Adrenal gland (tissue), 5 donors: Measurements from ENCODE around the gene GRID1.

Experiments
- POLR2A ChIP-seq, 2 donors: fragments of 450-650 bp; IDR thresholded peaks; one replicate each; pipeline ENCODE4 v1.6.1; 2017; ENCODE audit warnings: antibody characterized with exemption in 2 of 2, mild to moderate bottlenecking in 2 of 2, moderate library complexity in 1 of 2
- TF ChIP-seq, protein P1 (sequence below), 6 experiments: fragments of 450-650 bp in 4 of 6; fragments of 200-600 bp in 2 of 6; sonication (generic) in 1 of 6; IDR thresholded peaks; 1 replicate in 5 of 6; 2 replicates in 1 of 6; pipeline versions ENCODE4 v1.5.1 to v1.8.0; 2016 to 2021; ENCODE audit warnings: antibody characterized with exemption in 6 of 6, mild to moderate bottlenecking in 2 of 6, moderate library complexity in 1 of 6
- donor health status: DM: no; HTN: no; CAD: no.

DNA sequence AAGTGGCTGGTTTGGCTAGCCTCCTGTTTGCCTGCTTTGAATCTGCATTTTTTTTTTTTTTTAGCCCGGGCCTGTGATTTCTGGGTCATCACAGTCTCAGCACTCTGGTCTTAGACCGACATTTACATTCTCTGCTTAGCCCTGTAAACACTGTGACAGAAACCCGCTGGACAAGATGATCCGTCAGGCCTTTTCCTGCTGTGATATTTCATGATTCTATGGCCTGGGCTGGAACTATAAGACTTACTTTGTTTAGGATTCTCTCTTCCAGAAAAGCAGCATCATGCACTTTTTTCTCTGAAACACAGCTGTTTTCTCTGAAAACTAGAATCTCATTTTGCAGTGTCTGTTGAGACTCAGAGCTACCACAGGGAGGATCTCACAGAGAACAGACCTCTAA, 705.5 kb downstream of the GRID1 start:
- TF ChIP-seq, protein P1, sequence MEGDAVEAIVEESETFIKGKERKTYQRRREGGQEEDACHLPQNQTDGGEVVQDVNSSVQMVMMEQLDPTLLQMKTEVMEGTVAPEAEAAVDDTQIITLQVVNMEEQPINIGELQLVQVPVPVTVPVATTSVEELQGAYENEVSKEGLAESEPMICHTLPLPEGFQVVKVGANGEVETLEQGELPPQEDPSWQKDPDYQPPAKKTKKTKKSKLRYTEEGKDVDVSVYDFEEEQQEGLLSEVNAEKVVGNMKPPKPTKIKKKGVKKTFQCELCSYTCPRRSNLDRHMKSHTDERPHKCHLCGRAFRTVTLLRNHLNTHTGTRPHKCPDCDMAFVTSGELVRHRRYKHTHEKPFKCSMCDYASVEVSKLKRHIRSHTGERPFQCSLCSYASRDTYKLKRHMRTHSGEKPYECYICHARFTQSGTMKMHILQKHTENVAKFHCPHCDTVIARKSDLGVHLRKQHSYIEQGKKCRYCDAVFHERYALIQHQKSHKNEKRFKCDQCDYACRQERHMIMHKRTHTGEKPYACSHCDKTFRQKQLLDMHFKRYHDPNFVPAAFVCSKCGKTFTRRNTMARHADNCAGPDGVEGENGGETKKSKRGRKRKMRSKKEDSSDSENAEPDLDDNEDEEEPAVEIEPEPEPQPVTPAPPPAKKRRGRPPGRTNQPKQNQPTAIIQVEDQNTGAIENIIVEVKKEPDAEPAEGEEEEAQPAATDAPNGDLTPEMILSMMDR (IDR thresholded peaks at IDR 0.05): no peak
- TF ChIP-seq POLR2A (IDR thresholded peaks at IDR 0.05): no peak
